H1 (cell line): ENCODE results near the gene GPR25. TPM values are rescaled to one million over a fixed set of nuclear protein-coding genes. Genes with fewer than 3 reads are reported as not detected.

Experiments used
- CTCF ChIA-PET: fragments of 300-600 bp; sonication (Branson Sonifier 250); formaldehyde crosslinking; loops from one replicate; lab custom pipeline; 2021; ENCODE audit not compliant: partially characterized antibody; lab: Charles Lee
- POLR2A ChIA-PET: fragments of 300-600 bp; sonication (Branson Sonifier 250); formaldehyde crosslinking; loops from one replicate; lab custom pipeline; 2021; ENCODE audit warnings: inconsistent platforms; ENCODE audit not compliant: partially characterized antibody; lab: Charles Lee
- DNase-seq, 2 experiments: peaks; one replicate each; pipeline versions ENCODE4 v3.0.0 to v3.0.0-alpha.2; 2010 to 2022; ENCODE audit warnings: low spot score in 2 of 2, low read depth in 1 of 2, mixed read lengths in 1 of 2
- FAIRE-seq: peaks from 2 replicates; lab custom pipeline; 2011; peaks lifted over from hg19 to GRCh38; lab: Jason Lieb, UNC
- H2AFZ ChIP-seq: 2 replicates; pipeline ENCODE4 v1.8.1; 2012; ENCODE audit warnings: low read length, inconsistent platforms
- H2AK5ac ChIP-seq: 2 replicates; pipeline ENCODE4 v1.6.1; 2013; ENCODE audit warnings: low read depth, low read length
- H2BK120ac ChIP-seq: replicated peaks from 2 replicates; pipeline ENCODE3; 2013; ENCODE audit warnings: low read depth, low read length, inconsistent platforms
- H2BK12ac ChIP-seq: 2 replicates; pipeline ENCODE4 v1.6.1; 2013; ENCODE audit warnings: low read depth, low read length
- H2BK15ac ChIP-seq: 2 replicates; pipeline ENCODE4 v1.6.1; 2013; ENCODE audit warnings: low read length
- H2BK20ac ChIP-seq: 2 replicates; pipeline ENCODE4 v1.6.1; 2013; ENCODE audit warnings: low read length
- H2BK5ac ChIP-seq: 2 replicates; pipeline ENCODE4 v1.6.1; 2013; ENCODE audit warnings: low read depth, low read length
- H3K14ac ChIP-seq: 2 replicates; pipeline ENCODE4 v1.6.1; 2013; ENCODE audit warnings: inconsistent platforms; ENCODE audit not compliant: insufficient read length
- H3K18ac ChIP-seq: 2 replicates; pipeline ENCODE4 v1.6.1; 2013; ENCODE audit warnings: low read length; ENCODE audit errors: extremely low read depth
- H3K23ac ChIP-seq: 2 replicates; pipeline ENCODE4 v1.6.1; 2013; ENCODE audit warnings: inconsistent platforms; ENCODE audit not compliant: insufficient read length
- H3K23me2 ChIP-seq: 2 replicates; pipeline ENCODE4 v1.6.1; 2013; ENCODE audit warnings: low read depth, low read length
- H3K27ac ChIP-seq: 2 replicates; pipeline ENCODE4 v1.6.1; 2011; ENCODE audit warnings: low read depth, low read length, inconsistent platforms
- H3K27me3 ChIP-seq, 4 experiments: replicated peaks in 1 of 4; 1 replicate in 1 of 4; 2 replicates in 3 of 4; pipeline versions ENCODE4 v1.6.1 to v1.8.1; 2011 to 2013; ENCODE audit warnings: low read length in 3 of 4, mild to moderate bottlenecking in 3 of 4, inconsistent platforms in 2 of 4, mixed read lengths in 2 of 4, moderate library complexity in 1 of 4; ENCODE audit not compliant: control insufficient read depth in 3 of 4, insufficient read depth in 3 of 4; ENCODE audit errors: extremely low read depth in 1 of 4
- H3K36me3 ChIP-seq, 4 experiments: 2 replicates each; pipeline versions ENCODE4 v1.6.1 to v1.8.1; 2011 to 2013; ENCODE audit warnings: mild to moderate bottlenecking in 4 of 4, low read length in 3 of 4, moderate library complexity in 2 of 4, control low read depth in 1 of 4, inconsistent platforms in 1 of 4; ENCODE audit not compliant: insufficient read depth in 4 of 4, control insufficient read depth in 2 of 4
- H3K4ac ChIP-seq: replicated peaks from 2 replicates; pipeline ENCODE3; 2013; ENCODE audit warnings: low read length, low read depth, mixed read lengths, inconsistent platforms; ENCODE audit not compliant: insufficient read length
- H3K4me1 ChIP-seq, 4 experiments: replicated peaks in 1 of 4; 1 replicate in 1 of 4; 2 replicates in 3 of 4; pipeline versions ENCODE4 v1.6.1 to v1.8.1; 2011 to 2013; ENCODE audit warnings: low read length in 3 of 4, inconsistent platforms in 2 of 4, mixed read lengths in 1 of 4; ENCODE audit not compliant: insufficient read depth in 4 of 4, control insufficient read depth in 3 of 4
- H3K4me2 ChIP-seq, 2 experiments: 2 replicates each; pipeline versions ENCODE4 v1.6.1 to v1.8.1; 2011 to 2013; ENCODE audit warnings: low read depth in 2 of 2, low read length in 2 of 2, control low read depth in 1 of 2, inconsistent platforms in 1 of 2, mild to moderate bottlenecking in 1 of 2; ENCODE audit not compliant: insufficient read depth in 1 of 2
- H3K4me3 ChIP-seq, 4 experiments: fragments of 200-600, 300-600 bp in 1 of 4; sonication (generic), shearing (Covaris generic), sonication (Bioruptor Twin) in 1 of 4; 2 replicates each; pipeline versions ENCODE4 v1.5.1 to v1.8.1; 2011 to 2016; ENCODE audit warnings: low read length in 4 of 4, low read depth in 3 of 4, control low read depth in 2 of 4, inconsistent platforms in 2 of 4, mild to moderate bottlenecking in 2 of 4, mixed read lengths in 1 of 4, moderate library complexity in 1 of 4; ENCODE audit not compliant: insufficient read depth in 2 of 4; ENCODE audit errors: extremely low read depth in 1 of 4
- H3K56ac ChIP-seq: replicated peaks from 2 replicates; pipeline ENCODE3; 2013; ENCODE audit warnings: low read depth, mild to moderate bottlenecking, mixed read lengths, low read length, inconsistent platforms; ENCODE audit not compliant: insufficient read length
- H3K79me1 ChIP-seq: 2 replicates; pipeline ENCODE4 v1.6.1; 2013; ENCODE audit warnings: low read depth, low read length, control low read depth
- H3K79me2 ChIP-seq, 2 experiments: 2 replicates each; pipeline versions ENCODE4 v1.6.1 to v1.8.1; 2012 to 2013; ENCODE audit warnings: low read length in 2 of 2, mild to moderate bottlenecking in 2 of 2, inconsistent platforms in 1 of 2; ENCODE audit not compliant: insufficient read depth in 2 of 2, control insufficient read depth in 1 of 2
- H3K9ac ChIP-seq, 4 experiments: replicated peaks in 1 of 4; 1 replicate in 1 of 4; 2 replicates in 3 of 4; pipeline versions ENCODE4 v1.6.1 to v1.8.1; 2011 to 2013; ENCODE audit warnings: low read depth in 3 of 4, low read length in 3 of 4, control low read depth in 2 of 4, mild to moderate bottlenecking in 2 of 4, moderate library complexity in 2 of 4, inconsistent platforms in 1 of 4; ENCODE audit errors: extremely low read depth in 1 of 4
- H3K9me3 ChIP-seq, 2 experiments: 2 replicates each; pipeline versions ENCODE4 v1.6.1 to v1.8.1; 2012 to 2013; ENCODE audit warnings: mild to moderate bottlenecking in 2 of 2, moderate library complexity in 2 of 2, control low read depth in 1 of 2, inconsistent platforms in 1 of 2, low read depth in 1 of 2, low read length in 1 of 2, mixed read lengths in 1 of 2; ENCODE audit not compliant: insufficient read depth in 2 of 2
- H4K20me1 ChIP-seq, 2 experiments: replicated peaks in 1 of 2; 2 replicates each; pipeline versions ENCODE3 to v1.8.1; 2011 to 2013; ENCODE audit warnings: inconsistent platforms in 2 of 2, low read length in 2 of 2, mild to moderate bottlenecking in 1 of 2; ENCODE audit not compliant: insufficient read depth in 2 of 2, control insufficient read depth in 1 of 2
- H4K5ac ChIP-seq: 2 replicates; pipeline ENCODE4 v1.6.1; 2013; ENCODE audit warnings: low read length, low read depth, mixed read lengths, inconsistent platforms; ENCODE audit not compliant: insufficient read length
- H4K8ac ChIP-seq: 2 replicates; pipeline ENCODE4 v1.8.0; 2013; ENCODE audit warnings: mild to moderate bottlenecking, moderate library complexity, low read length, inconsistent platforms; ENCODE audit not compliant: insufficient read depth; ENCODE audit errors: extremely low read depth
- H4K91ac ChIP-seq: replicated peaks from 2 replicates; pipeline ENCODE3; 2013; ENCODE audit warnings: low read length, mixed read lengths, inconsistent platforms; ENCODE audit not compliant: insufficient read length
- HDAC2 ChIP-seq, 2 experiments: fragments of 300-600 bp in 1 of 2; sonication (generic) in 1 of 2; IDR thresholded peaks; 2 replicates each; pipeline ENCODE4 v1.6.1; 2011 to 2012; ENCODE audit warnings: low read depth in 2 of 2, low read length in 2 of 2, mild to moderate bottlenecking in 2 of 2, moderate library complexity in 2 of 2, borderline replicate concordance in 1 of 2, inconsistent platforms in 1 of 2
- JUN ChIP-seq: IDR thresholded peaks from 2 replicates; pipeline ENCODE4 v1.6.1; 2011; ENCODE audit warnings: low read depth, mild to moderate bottlenecking, improper control_type of control experiment, low read length
- RAD21 ChIP-seq, 2 experiments: IDR thresholded peaks in 1 of 2; conservative IDR thresholded peaks in 1 of 2; 2 replicates each; pipeline ENCODE4 v1.6.1; 2011; ENCODE audit warnings: low read depth in 2 of 2, low read length in 2 of 2, improper control_type of control experiment in 1 of 2, inconsistent platforms in 1 of 2, mild to moderate bottlenecking in 1 of 2, moderate library complexity in 1 of 2
- RNF2 ChIP-seq: fragments of 200-900, 300-1000 bp; sonication (generic); IDR thresholded peaks from 2 replicates; pipeline ENCODE4 v1.7.1; 2016; ENCODE audit warnings: borderline replicate concordance, low read depth, mild to moderate bottlenecking, antibody characterized with exemption, low read length; ENCODE audit not compliant: poor library complexity, severe bottlenecking; ENCODE audit errors: missing control alignments
- TCF12 ChIP-seq: IDR thresholded peaks from 2 replicates; pipeline ENCODE4 v1.6.1; 2011; ENCODE audit warnings: low read depth, mild to moderate bottlenecking, low read length
- USF2 ChIP-seq: IDR thresholded peaks from 2 replicates; pipeline ENCODE4 v1.6.1; 2011; ENCODE audit warnings: low read length, improper control_type of control experiment
- WGBS, 2 experiments: shearing (Covaris generic) in 1 of 2; methylation state at CpG; one replicate each; pipeline versions ENCODE4 v1.1.6 to v1.1.7; 2013 to 2015; ENCODE audit warnings: low lambda C conversion rate in 2 of 2, mixed read lengths in 2 of 2, inconsistent platforms in 1 of 2, low coverage in 1 of 2, missing lambda C conversion rate in 1 of 2; ENCODE audit not compliant: insufficient replicate concordance in 2 of 2, insufficient coverage in 1 of 2, insufficient read length in 1 of 2; ENCODE audit errors: extremely low coverage in 1 of 2, missing lambda C conversion rate in 1 of 2; 5-methylcytosine and 5-hydroxymethylcytosine counted together
- polyA plus RNA-seq, 7 experiments: library from polyadenylated mRNA; depleted of rRNA in 3 of 7; stranded (reverse) in 5 of 7; unstranded in 2 of 7; fragments of >200 nt in 5 of 7; fragments of 200-250 nt in 2 of 7; gene quantifications; 1 replicate in 5 of 7; 2 replicates in 1 of 7; 4 replicates in 1 of 7; pipeline versions ENCODE4 v1.2.1 to v1.2.3, GENCODE V29; 2011 to 2013; ENCODE audit warnings: missing spikeins in 2 of 7, mixed read lengths in 2 of 7
- total RNA-seq: library from RNA; stranded (reverse); fragmentation: NEBNext Ultra II Directional; extraction: Animal tissue kit (Norgen Biotek cat#: 25700); gene quantifications from 2 replicates; pipeline ENCODE4 v1.2.1, GENCODE V29; 2021

Gene GPR25
- total and polyA plus RNA-seq, 2 of the 8 experiments (the other 6 are each of a cell fraction or from before 2014, with no cell fraction given): not detected

GRCh38 chr1:200846398-200846797, 26.4 kb upstream of the GPR25 start:
- no peak for TF ChIP-seq JUN
- no peak for TF ChIP-seq USF2
- no peak for TF ChIP-seq HDAC2 (IDR thresholded peaks at IDR 0.05; ENCODE audit: borderline replicate concordance in 1 of 2, low read depth in 2 of 2, low read length in 2 of 2)
- no peak for TF ChIP-seq RAD21 (IDR thresholded peaks at IDR 0.05 in 1 of 2, conservative IDR thresholded peaks at IDR 0.05 in 1 of 2; ENCODE audit: low read depth in 2 of 2, low read length in 2 of 2)
- TF ChIP-seq TCF12: no peak
- no peak for TF ChIP-seq RNF2
- TF ChIP-seq, all 59 proteins: peak for 0
- Histone ChIP-seq H4K8ac (no peak overlapping the region), H3K79me1 (no peaks in the 10 kb centered on the region), H3K79me2 (no peaks in the 10 kb centered on the region), H3K27ac (no peak overlapping the region), H2BK120ac (no peak overlapping the region), H2AK5ac (no peak overlapping the region), H3K4me1 (no peaks in the 10 kb centered on the region), H3K18ac (no peak overlapping the region), H2AFZ (no peak overlapping the region), H3K14ac (no peak overlapping the region), H3K27me3 (no peaks in the 10 kb centered on the region), H2BK12ac (no peak overlapping the region), H3K23me2 (no peaks in the 10 kb centered on the region), H3K23ac (no peak overlapping the region), H3K4me2 (no peak overlapping the region), H3K36me3 (peaks cover 0 to 38% (median 20%) of the 10 kb centered on the region in 4 experiments; a peak in 6 of 8 replicates), H2BK20ac (no peak overlapping the region), H3K4ac (no peak overlapping the region), H3K4me3 (no peak overlapping the region), H4K20me1 (no peaks in the 10 kb centered on the region), H2BK15ac (no peak overlapping the region), H3K56ac (no peak overlapping the region), H4K5ac (no peak overlapping the region), H2BK5ac (no peak overlapping the region), H3K9me3 (no peaks in the 10 kb centered on the region), H3K9ac (no peak overlapping the region), H4K91ac (no peak overlapping the region)
- POLR2A ChIA-PET: no interaction called here
- DNase-seq (no peak), FAIRE-seq (no peak)
- CTCF ChIA-PET: interaction anchor here (0.9 kb wide), 1 partner anchor 224 kb away, joined by 3 read pairs; no protein-coding TSS in a partner anchor
- 81% methylated on average over 1 of the region's 1 CpG; no CpG with 5 or more reads in 1 of the 2 experiments for WGBS, 2 experiments
